ENCODE data around the gene STK11IP. TPM values are rescaled to one million over a fixed set of nuclear protein-coding genes. Genes with fewer than 3 reads are reported as not detected.

STK11IP gene
- total and polyA plus RNA-seq, 10 of the 15 experiments (the other 5 are each of a cell fraction or from before 2014, with no cell fraction given) = 0.42 to 24.0 (median 11.4) TPM

DNA sequence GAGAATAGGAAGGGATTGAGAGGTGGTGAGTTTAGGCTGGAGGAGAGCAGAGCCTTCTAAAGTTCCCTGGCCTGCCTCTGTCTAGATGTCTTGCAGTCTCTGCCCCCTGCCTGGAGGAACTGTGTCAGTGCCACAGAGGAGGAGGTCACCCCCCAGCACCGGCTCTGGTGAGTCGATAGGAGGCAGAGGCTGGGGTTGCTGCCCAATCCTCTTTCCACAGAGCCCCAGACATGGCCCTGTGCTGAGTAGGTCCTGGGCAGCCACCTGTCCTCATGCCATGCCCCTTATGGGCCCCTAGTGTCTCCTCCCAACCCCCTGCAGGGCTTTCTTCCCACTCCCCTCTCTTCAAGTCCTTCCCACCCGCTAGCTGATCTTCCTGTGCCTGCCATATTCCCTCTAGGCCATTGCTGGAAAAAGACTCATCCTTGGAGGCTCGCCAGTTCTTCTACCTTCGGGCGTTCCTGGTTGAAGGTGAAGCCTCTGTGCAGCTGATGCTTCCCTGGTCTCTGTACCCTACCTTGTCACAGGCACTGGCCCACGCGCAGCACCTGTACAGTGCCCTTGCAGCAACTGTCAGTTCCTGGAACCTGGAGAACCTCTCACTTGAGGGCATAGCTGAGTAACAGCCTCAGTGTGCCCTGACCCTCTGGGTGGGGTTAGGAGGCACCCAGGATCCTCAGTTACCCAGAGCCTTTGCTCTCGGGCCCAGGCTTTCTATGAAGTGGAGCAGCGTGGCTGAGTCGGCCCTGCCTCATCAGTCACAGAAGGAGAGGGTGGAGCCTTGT lies 16.6 kb downstream of the STK11IP start:
- H3K9ac ChIP-seq (ENCODE audit: control insufficient read depth, insufficient read depth, low read length) = no peak overlapping the region
- H3K9me3 ChIP-seq (replicated peaks; ENCODE audit: control insufficient read depth, insufficient read depth, low read length) = no peaks in the 10 kb centered on the region
- H3K36me3 ChIP-seq (ENCODE audit: control insufficient read depth in 2 of 2, insufficient read depth in 2 of 2, low read length in 1 of 2) = peaks cover 0 to 2% of the 10 kb centered on the region in 2 experiments; a peak in 2 of 4 replicates
- intact Hi-C loops (cut with micrococcal nuclease; ENCODE audit: unreplicated experiment) = no loop called here
- no peak overlapping the region for H2AFZ ChIP-seq (ENCODE audit: control insufficient read depth, low read depth, low read length)
- H4K20me1 ChIP-seq (ENCODE audit: control insufficient read depth, insufficient read depth) = no peaks in the 10 kb centered on the region
- DNase-seq (ENCODE audit: low read depth, low spot score) (no peak), FAIRE-seq (no peak), ATAC-seq (no peak)
- no TSS peak for BruUV-seq (replicated peaks)
- H3K4me3 ChIP-seq = no peak overlapping the region
- in situ Hi-C loops (cut with MboI) = no loop called here
- no peak overlapping the region for H3K27ac ChIP-seq (ENCODE audit: control insufficient read depth, insufficient read depth)
- POLR2A ChIA-PET = no interaction called here
- SMC1A ChIA-PET (ENCODE audit: uncharacterized antibody, unreplicated experiment) = no interaction called here
- WGBS (ENCODE audit: insufficient coverage, insufficient replicate concordance, low lambda C conversion rate, missing lambda C conversion rate) = 98% methylated on average over 11 of the region's 11 CpGs
- H3K4me2 ChIP-seq (ENCODE audit: control insufficient read depth, insufficient read depth) = no peak overlapping the region
- RAD21 ChIA-PET (ENCODE audit: unreplicated experiment) = no interaction called here
- TF ChIP-seq IRF4 (IDR thresholded peaks at IDR 0.05; ENCODE audit: low read depth, low read length) (no peak), TARDBP (IDR thresholded peaks at IDR 0.05; ENCODE audit: borderline replicate concordance) (no peak), NR2F1 (conservative IDR thresholded peaks at IDR 0.05) (no peak), PML (IDR thresholded peaks at IDR 0.05; ENCODE audit: low read length) (no peak), ASH2L (IDR thresholded peaks at IDR 0.05; ENCODE audit: borderline replicate concordance, low read depth) (no peak), ZNF274 (IDR thresholded peaks at IDR 0.05; ENCODE audit: insufficient read depth, insufficient read length) (no peak), NRF1 (conservative IDR thresholded peaks at IDR 0.05; ENCODE audit: low read depth, low read length) (no peak)
- 0 out of 2 replicates have a peak, but pooled peaks cover 4% of the 10 kb centered on the region for H3K4me1 ChIP-seq (ENCODE audit: control insufficient read depth, insufficient read depth, low read length)
- no peaks in the 10 kb centered on the region for H3K79me2 ChIP-seq (ENCODE audit: control insufficient read depth, insufficient read depth, low read length)
- CTCF ChIA-PET = no interaction called here
- no peaks in the 10 kb centered on the region for H3K27me3 ChIP-seq (replicated peaks in 1 of 2; ENCODE audit: control insufficient read depth in 2 of 2, insufficient read depth in 2 of 2, low read length in 1 of 2)

- Histone ChIP-seq H3K9ac (ENCODE audit: control insufficient read depth, insufficient read depth, low read length) (no peak overlapping the region), H3K4me2 (ENCODE audit: control insufficient read depth, insufficient read depth) (no peak overlapping the region), H3K27ac (ENCODE audit: control insufficient read depth, insufficient read depth) (no peak overlapping the region), H2AFZ (ENCODE audit: control insufficient read depth, low read depth, low read length) (no peak overlapping the region), H3K27me3 (replicated peaks in 1 of 2; ENCODE audit: control insufficient read depth in 2 of 2, insufficient read depth in 2 of 2, low read length in 1 of 2) (no peaks in the 10 kb centered on the region), H3K4me3 (no peak overlapping the region), H3K36me3 (ENCODE audit: control insufficient read depth in 2 of 2, insufficient read depth in 2 of 2, low read length in 1 of 2) (peaks cover 0 to 2% of the 10 kb centered on the region in 2 experiments; a peak in 2 of 4 replicates), H3K9me3 (replicated peaks; ENCODE audit: control insufficient read depth, insufficient read depth, low read length) (no peaks in the 10 kb centered on the region), H4K20me1 (ENCODE audit: control insufficient read depth, insufficient read depth) (no peaks in the 10 kb centered on the region), H3K4me1 (ENCODE audit: control insufficient read depth, insufficient read depth, low read length) (0 out of 2 replicates have a peak, but pooled peaks cover 4% of the 10 kb centered on the region), H3K79me2 (ENCODE audit: control insufficient read depth, insufficient read depth, low read length) (no peaks in the 10 kb centered on the region)
- in situ Hi-C loops (cut with MboI) = no loop called here
- ChIA-PET SMC1A (ENCODE audit: uncharacterized antibody, unreplicated experiment) (no interaction called here), CTCF (no interaction called here), RAD21 (ENCODE audit: unreplicated experiment) (no interaction called here), POLR2A (no interaction called here)
- no peak for ATAC-seq
- no peak for DNase-seq (ENCODE audit: low read depth, low spot score)
- intact Hi-C loops (cut with micrococcal nuclease; ENCODE audit: unreplicated experiment) = no loop called here
- no TSS peak for BruUV-seq (replicated peaks)
- TF ChIP-seq ZZZ3 (IDR thresholded peaks at IDR 0.05; ENCODE audit: control insufficient read depth, insufficient read length, low read depth) (no peak), SRF (IDR thresholded peaks at IDR 0.05; ENCODE audit: low read depth in 2 of 2, low read length in 2 of 2) (no peak), POLR2AphosphoS2 (IDR thresholded peaks at IDR 0.05; ENCODE audit: low read depth, low read length) (no peak), NFXL1 (IDR thresholded peaks at IDR 0.05; ENCODE audit: borderline replicate concordance) (no peak), YY1 (IDR thresholded peaks at IDR 0.05; ENCODE audit: low read depth, low read length) (no peak), CREB1 (IDR thresholded peaks at IDR 0.05; ENCODE audit: low read depth) (no peak), WRNIP1 (IDR thresholded peaks at IDR 0.05; ENCODE audit: borderline replicate concordance, low read depth, low read length) (no peak)
- WGBS (ENCODE audit: insufficient coverage, insufficient replicate concordance, low lambda C conversion rate, missing lambda C conversion rate) = 86% methylated on average over 11 of the region's 11 CpGs
- FAIRE-seq = no peak
Measured at GRCh38 chr2:219615036-219615435, 17.4 kb downstream of the STK11IP start.
